ENCODE data around the gene NAA10. TPM values are rescaled to one million over a fixed set of nuclear protein-coding genes. Genes with fewer than 3 reads are reported as not detected.

NAA10 gene
- total and polyA plus RNA-seq, 2 of the 13 experiments (the other 11 are each of a cell fraction or from before 2014, with no cell fraction given): 49.2 to 51.7 TPM

GRCh38 chrX:153927922-153928760, 6.7 kb downstream of the NAA10 start (continued):
- peak; percentile 62; the same call in 1 of the 2 replicates for TF ChIP-seq TFAP4 (IDR thresholded peaks at IDR 0.05; ENCODE audit: borderline replicate concordance, low read depth)
- no peak for TF ChIP-seq REPIN1 (CRISPR knock-in tag; IDR thresholded peaks at IDR 0.05; ENCODE audit: borderline replicate concordance, low read depth)
- TF ChIP-seq RCOR2 (CRISPR knock-in tag; IDR thresholded peaks at IDR 0.05): no peak
- TF ChIP-seq MEIS2 (CRISPR knock-in tag; IDR thresholded peaks at IDR 0.05): peak; percentile 59; the same call in 1 of the 2 replicates
- no peak for TF ChIP-seq U2AF2 (IDR thresholded peaks at IDR 0.05; ENCODE audit: low read depth, low read length)
- TF ChIP-seq TFDP1 (CRISPR knock-in tag; IDR thresholded peaks at IDR 0.05; ENCODE audit: borderline replicate concordance): peak; percentile 66; the same call in 1 of the 2 replicates
- TF ChIP-seq PTBP1 (IDR thresholded peaks at IDR 0.05; ENCODE audit: low read depth, low read length, poor library complexity, severe bottlenecking): no peak
- 0 out of 2 replicates have a peak, but pooled peaks have one; percentile 8 for TF ChIP-seq NCOA2 (CRISPR knock-in tag; IDR thresholded peaks at IDR 0.05)
- TF ChIP-seq GTF2F1 (IDR thresholded peaks at IDR 0.05; ENCODE audit: low read length): no peak
- TF ChIP-seq PHF21A (CRISPR knock-in tag; IDR thresholded peaks at IDR 0.05): peak; percentile 83
- TF ChIP-seq SAP130 (CRISPR knock-in tag; IDR thresholded peaks at IDR 0.05; ENCODE audit: low read depth): peak; percentile 66; the same call in 1 of the 2 replicates
- no peak for TF ChIP-seq ZNF710 (CRISPR knock-in tag; IDR thresholded peaks at IDR 0.05; ENCODE audit: borderline replicate concordance)
- TF ChIP-seq ZNF687 (CRISPR knock-in tag; IDR thresholded peaks at IDR 0.05): peak; percentile 69
- TF ChIP-seq SOX5 (CRISPR knock-in tag; IDR thresholded peaks at IDR 0.05; ENCODE audit: borderline replicate concordance): peak; percentile 34; the same call in 1 of the 2 replicates
- peak; percentile 32 for TF ChIP-seq HNRNPK (IDR thresholded peaks at IDR 0.05; ENCODE audit: low read depth, low read length, poor library complexity, severe bottlenecking)
- no peak for TF ChIP-seq SIX1 (CRISPR knock-in tag; IDR thresholded peaks at IDR 0.05; ENCODE audit: borderline replicate concordance)
- peak; percentile 72; the same call in 1 of the 2 replicates for TF ChIP-seq ARNT2 (CRISPR knock-in tag; IDR thresholded peaks at IDR 0.05; ENCODE audit: low read depth)
- peak; percentile 66; the same call in 1 of the 2 replicates for TF ChIP-seq ETV5 (CRISPR knock-in tag; IDR thresholded peaks at IDR 0.05; ENCODE audit: borderline replicate concordance)
- TF ChIP-seq FLYWCH1 (CRISPR knock-in tag; IDR thresholded peaks at IDR 0.05): no peak
- TF ChIP-seq GATAD1 (CRISPR knock-in tag; IDR thresholded peaks at IDR 0.05): peak; percentile 66
- peak; percentile 51; the same call in 1 of the 2 replicates for TF ChIP-seq IRF2 (CRISPR knock-in tag; IDR thresholded peaks at IDR 0.05)
- peak; percentile 78 for TF ChIP-seq NFYC (CRISPR knock-in tag; IDR thresholded peaks at IDR 0.05)
